GM12801 (cell line): ENCODE results near the gene CISTR.

Source experiments
- TF ChIP-seq, protein P1 (sequence below): IDR thresholded peaks from one replicate; pipeline ENCODE4 v1.5.1; 2011; ENCODE audit warnings: control low read depth; ENCODE audit not compliant: insufficient read length; ENCODE audit errors: extremely low read depth

The CISTR gene

GRCh38 chr12:53751336-53752191 lies at the start of gene CISTR:
CISTR (minus strand) TSS chr12:53751979.
- TF ChIP-seq, protein P1, sequence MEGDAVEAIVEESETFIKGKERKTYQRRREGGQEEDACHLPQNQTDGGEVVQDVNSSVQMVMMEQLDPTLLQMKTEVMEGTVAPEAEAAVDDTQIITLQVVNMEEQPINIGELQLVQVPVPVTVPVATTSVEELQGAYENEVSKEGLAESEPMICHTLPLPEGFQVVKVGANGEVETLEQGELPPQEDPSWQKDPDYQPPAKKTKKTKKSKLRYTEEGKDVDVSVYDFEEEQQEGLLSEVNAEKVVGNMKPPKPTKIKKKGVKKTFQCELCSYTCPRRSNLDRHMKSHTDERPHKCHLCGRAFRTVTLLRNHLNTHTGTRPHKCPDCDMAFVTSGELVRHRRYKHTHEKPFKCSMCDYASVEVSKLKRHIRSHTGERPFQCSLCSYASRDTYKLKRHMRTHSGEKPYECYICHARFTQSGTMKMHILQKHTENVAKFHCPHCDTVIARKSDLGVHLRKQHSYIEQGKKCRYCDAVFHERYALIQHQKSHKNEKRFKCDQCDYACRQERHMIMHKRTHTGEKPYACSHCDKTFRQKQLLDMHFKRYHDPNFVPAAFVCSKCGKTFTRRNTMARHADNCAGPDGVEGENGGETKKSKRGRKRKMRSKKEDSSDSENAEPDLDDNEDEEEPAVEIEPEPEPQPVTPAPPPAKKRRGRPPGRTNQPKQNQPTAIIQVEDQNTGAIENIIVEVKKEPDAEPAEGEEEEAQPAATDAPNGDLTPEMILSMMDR, result no peak

- TF ChIP-seq, protein P1, result no peak
These were observed 46.8 kb upstream of the CISTR start for GRCh38 chr12:53798575-53798974.

- TF ChIP-seq, protein P1, result no peak
These were observed 44.1 kb upstream of the CISTR start for GRCh38 chr12:53795927-53796326.

GRCh38 chr12:53793221-53793620 lies 41.4 kb upstream of the CISTR start:
- TF ChIP-seq, protein P1, result no peak

DNA sequence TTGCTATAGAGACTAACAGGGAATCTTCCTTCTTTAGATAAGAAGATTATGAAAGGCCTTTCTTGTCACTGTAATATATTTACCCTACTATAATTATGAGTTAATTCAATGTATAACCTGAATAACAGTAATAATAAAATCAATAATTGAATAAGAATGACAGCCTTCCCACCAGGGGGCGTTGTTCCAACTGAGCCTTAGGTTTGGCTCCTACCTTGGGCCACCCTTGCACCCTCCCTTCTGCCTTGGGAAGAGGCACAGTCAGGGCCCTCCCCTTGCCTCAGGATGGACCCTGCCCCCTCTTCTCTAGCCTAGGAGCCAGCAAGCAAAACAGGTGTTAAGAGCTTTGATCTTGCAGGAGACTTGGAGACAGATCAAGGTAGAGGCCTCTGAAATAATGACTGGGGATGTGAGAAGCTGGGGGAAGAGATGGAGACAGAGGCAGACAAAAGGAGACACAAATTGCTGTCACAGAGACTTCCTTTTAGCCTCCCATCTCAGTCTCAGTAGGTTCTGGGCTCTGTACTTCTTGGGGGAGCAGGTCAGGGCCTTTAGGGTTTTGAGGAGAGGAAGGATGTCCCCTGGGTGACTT lies 40.1 kb upstream of the CISTR start:
- TF ChIP-seq, protein P1, result no peak

GRCh38 chr12:53789570-53789969 lies 37.8 kb upstream of the CISTR start:
- TF ChIP-seq, protein P1, result no peak

- TF ChIP-seq, protein P1, result no peak
These were observed 37.1 kb upstream of the CISTR start for GRCh38 chr12:53788892-53789291.
